SU-DHL-6 (cell line): ENCODE data around the gene HK1.

Experiments
- H2AFZ ChIP-seq: fragments of 200-600 bp; sonication (generic); 2 replicates; pipeline ENCODE4 v1.6.1; 2014; ENCODE audit warnings: low read depth, mild to moderate bottlenecking, moderate library complexity, mixed read lengths, antibody characterized with exemption, low read length; ENCODE audit not compliant: severe bottlenecking
- H3F3A ChIP-seq: fragments of 200-600 bp; shearing (Covaris generic); 2 replicates; pipeline ENCODE4 v1.6.0; 2016; ENCODE audit warnings: antibody characterized with exemption, mild to moderate bottlenecking; ENCODE audit not compliant: insufficient read depth
- H3K27ac ChIP-seq: fragments of 200-600 bp; sonication (generic); 2 replicates; pipeline ENCODE4 v1.5.1; 2016; ENCODE audit warnings: low read depth, mild to moderate bottlenecking, low read length, moderate library complexity, mixed read lengths
- H3K27me3 ChIP-seq: fragments of 200-600 bp; sonication (generic), shearing (Covaris generic); 2 replicates; pipeline ENCODE4 v1.6.0; 2014; ENCODE audit warnings: mild to moderate bottlenecking, low read length
- H3K36me3 ChIP-seq: fragments of 200-600 bp; sonication (generic); 2 replicates; pipeline ENCODE4 v1.6.1; 2014; ENCODE audit warnings: mild to moderate bottlenecking, low read length, mixed read lengths
- H3K4me2 ChIP-seq: fragments of 300-600, 200-600 bp; shearing (Covaris generic), sonication (generic); 2 replicates; pipeline ENCODE4 v1.6.0; 2014; ENCODE audit warnings: low read length, low read depth, mild to moderate bottlenecking; ENCODE audit not compliant: poor library complexity, severe bottlenecking
- H3K4me3 ChIP-seq: fragments of 200-600 bp; sonication (generic); 2 replicates; pipeline ENCODE4 v1.5.1; 2014; ENCODE audit warnings: antibody characterized with exemption, low read length, mild to moderate bottlenecking, mixed read lengths; ENCODE audit not compliant: insufficient read depth, poor library complexity, severe bottlenecking
- H3K79me2 ChIP-seq: fragments of 200-600 bp; sonication (generic); 2 replicates; pipeline ENCODE4 v1.6.1; 2014; ENCODE audit warnings: mild to moderate bottlenecking, low read length, moderate library complexity; ENCODE audit not compliant: insufficient read depth
- H3K9ac ChIP-seq: fragments of 200-600 bp; sonication (generic); 2 replicates; pipeline ENCODE4 v1.7.0; 2014; ENCODE audit warnings: mild to moderate bottlenecking, low read length
- H3K9me2 ChIP-seq: fragments of 200-600 bp; sonication (generic); replicated peaks from 2 replicates; pipeline ENCODE4 v1.6.1; 2014; ENCODE audit warnings: low read length; ENCODE audit not compliant: insufficient read depth
- H3K9me3 ChIP-seq: fragments of 200-600 bp; sonication (generic); 2 replicates; pipeline ENCODE4 v1.6.1; 2014; ENCODE audit warnings: low read length, mixed read lengths; ENCODE audit not compliant: insufficient read depth
- H4K20me1 ChIP-seq: fragments of 200-600 bp; sonication (generic); 2 replicates; pipeline ENCODE4 v1.6.1; 2014; ENCODE audit warnings: low read depth, mild to moderate bottlenecking, antibody characterized with exemption, low read length, moderate library complexity, mixed read lengths
- EZH2phosphoT487 ChIP-seq: fragments of 200-600 bp; sonication (generic), shearing (Covaris generic); conservative IDR thresholded peaks from 2 replicates; pipeline ENCODE4 v1.6.1; 2018; ENCODE audit warnings: mild to moderate bottlenecking, antibody characterized with exemption, low read length, moderate library complexity, mixed read lengths
- TF ChIP-seq, protein P1 (sequence below): fragments of 200-600 bp; sonication (generic); IDR thresholded peaks from one replicate; pipeline ENCODE4 v1.5.1; 2017; ENCODE audit warnings: antibody characterized with exemption, mild to moderate bottlenecking, low read length, moderate library complexity; ENCODE audit not compliant: insufficient read depth, poor library complexity, severe bottlenecking

HK1 gene

DNA sequence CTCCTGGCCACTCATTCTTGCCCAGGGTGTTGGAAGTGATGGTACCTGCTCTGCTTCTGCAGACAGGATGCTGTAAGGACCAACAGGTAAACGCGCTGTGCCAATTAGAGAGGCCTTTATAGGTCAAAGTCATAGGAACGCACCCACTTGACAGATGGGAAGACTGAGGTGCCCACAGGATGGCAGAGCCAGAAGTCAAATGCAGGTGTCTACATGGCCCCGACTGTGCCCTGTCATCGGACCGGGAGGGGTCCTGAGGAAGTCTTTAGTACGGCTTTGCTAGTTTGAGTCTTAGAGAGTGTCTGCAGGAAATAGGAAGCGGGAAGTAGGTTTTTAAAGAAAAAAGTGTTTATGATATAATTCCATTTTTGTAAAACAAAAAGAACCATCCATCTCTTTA lies 57.3 kb downstream of the HK1 start:
- Histone ChIP-seq H3K4me2 (no peak overlapping the region), H3K27ac (no peak overlapping the region), H3K79me2 (peaks cover 5% of the 10 kb centered on the region)

DNA sequence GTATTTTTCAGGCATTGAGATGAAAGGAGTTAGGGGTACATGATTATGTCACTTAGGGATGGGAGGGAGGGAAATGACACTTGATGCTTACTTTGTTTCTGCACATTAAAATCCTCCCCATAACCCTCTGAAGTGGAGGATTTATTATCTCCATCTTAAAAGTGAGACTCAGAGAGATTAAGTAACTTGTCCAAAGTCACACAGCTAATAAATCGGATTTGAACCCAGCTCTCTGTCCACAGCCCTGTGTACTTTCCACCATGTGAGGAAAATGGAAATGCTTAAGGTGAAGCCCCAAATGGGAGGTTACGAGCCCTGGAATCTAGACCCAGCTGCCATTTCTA lies 58.6 kb downstream of the HK1 start:
- Histone ChIP-seq H3K36me3 (no peaks in the 10 kb centered on the region), H3K27ac (no peak overlapping the region), H3K9me3 (no peaks in the 10 kb centered on the region), H3K4me2 (no peak overlapping the region), H4K20me1 (peaks cover 3% of the 10 kb centered on the region; the same call in 1 of the 2 replicates), H3K79me2 (peaks cover 5% of the 10 kb centered on the region), H3K9me2 (no peaks in the 10 kb centered on the region), H3K27me3 (no peaks in the 10 kb centered on the region), H3K4me3 (no peak overlapping the region), H3K9ac (no peak overlapping the region), H2AFZ (no peak overlapping the region), H3F3A (no peaks in the 10 kb centered on the region)
- no peak for TF ChIP-seq EZH2phosphoT487
- TF ChIP-seq, protein P1, sequence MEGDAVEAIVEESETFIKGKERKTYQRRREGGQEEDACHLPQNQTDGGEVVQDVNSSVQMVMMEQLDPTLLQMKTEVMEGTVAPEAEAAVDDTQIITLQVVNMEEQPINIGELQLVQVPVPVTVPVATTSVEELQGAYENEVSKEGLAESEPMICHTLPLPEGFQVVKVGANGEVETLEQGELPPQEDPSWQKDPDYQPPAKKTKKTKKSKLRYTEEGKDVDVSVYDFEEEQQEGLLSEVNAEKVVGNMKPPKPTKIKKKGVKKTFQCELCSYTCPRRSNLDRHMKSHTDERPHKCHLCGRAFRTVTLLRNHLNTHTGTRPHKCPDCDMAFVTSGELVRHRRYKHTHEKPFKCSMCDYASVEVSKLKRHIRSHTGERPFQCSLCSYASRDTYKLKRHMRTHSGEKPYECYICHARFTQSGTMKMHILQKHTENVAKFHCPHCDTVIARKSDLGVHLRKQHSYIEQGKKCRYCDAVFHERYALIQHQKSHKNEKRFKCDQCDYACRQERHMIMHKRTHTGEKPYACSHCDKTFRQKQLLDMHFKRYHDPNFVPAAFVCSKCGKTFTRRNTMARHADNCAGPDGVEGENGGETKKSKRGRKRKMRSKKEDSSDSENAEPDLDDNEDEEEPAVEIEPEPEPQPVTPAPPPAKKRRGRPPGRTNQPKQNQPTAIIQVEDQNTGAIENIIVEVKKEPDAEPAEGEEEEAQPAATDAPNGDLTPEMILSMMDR = no peak

More for the DNA sequence above, 57.3 kb downstream of the HK1 start:
- TF ChIP-seq EZH2phosphoT487 = no peak
- TF ChIP-seq, protein P1 = no peak
- peaks cover 3% of the 10 kb centered on the region; the same call in 1 of the 2 replicates for H4K20me1 ChIP-seq
- H3F3A ChIP-seq = no peaks in the 10 kb centered on the region
- H3K9ac ChIP-seq = no peak overlapping the region
- no peak overlapping the region for H3K4me3 ChIP-seq
- H2AFZ ChIP-seq = no peak overlapping the region
- H3K36me3 ChIP-seq = no peaks in the 10 kb centered on the region
- H3K9me2 ChIP-seq = no peaks in the 10 kb centered on the region
- H3K27me3 ChIP-seq = no peaks in the 10 kb centered on the region
- no peaks in the 10 kb centered on the region for H3K9me3 ChIP-seq

DNA sequence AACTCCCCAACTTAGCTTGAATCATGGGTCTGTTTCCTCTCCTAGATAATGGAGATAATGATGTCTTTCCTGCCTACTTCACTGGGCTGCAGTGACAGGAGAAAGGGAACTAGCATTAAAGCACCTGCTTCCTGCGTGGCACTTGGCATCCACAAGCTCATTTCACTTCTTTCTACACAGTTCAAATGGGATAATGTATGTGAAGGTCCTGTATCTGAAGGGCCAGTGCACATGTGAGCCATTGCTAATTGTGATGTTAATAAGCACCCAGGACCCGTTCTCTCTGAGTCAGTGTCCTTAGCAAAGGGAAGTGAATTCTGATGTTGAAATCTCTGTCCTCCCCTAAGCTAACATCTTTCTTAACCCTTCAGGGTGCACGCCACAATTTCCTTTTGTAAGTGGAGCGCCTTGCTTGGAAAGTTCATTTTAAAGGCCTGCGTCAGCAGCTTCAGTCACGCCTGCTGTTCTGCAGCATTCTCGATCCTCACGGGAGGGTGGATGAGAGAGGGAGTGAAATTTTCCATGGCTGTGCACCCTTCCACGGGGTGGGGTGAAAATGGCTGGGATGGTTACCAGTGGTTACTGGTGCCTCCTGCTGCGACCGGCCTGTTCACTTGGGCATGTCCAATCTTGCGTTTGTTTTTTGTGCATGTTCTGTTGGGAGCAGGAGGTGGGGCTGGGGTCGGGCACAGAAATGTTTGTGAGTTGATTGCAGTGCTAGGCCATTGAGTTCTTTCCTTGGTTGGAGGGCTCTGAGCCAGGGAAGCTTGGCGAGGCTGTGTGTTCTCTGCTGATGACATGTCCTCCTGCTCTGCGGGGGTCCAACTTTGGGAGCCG lies 59.2 kb downstream of the HK1 start:
- no peak overlapping the region for H3K27ac ChIP-seq

More for the DNA sequence above, 59.2 kb downstream of the HK1 start:
- Histone ChIP-seq H3K36me3 (no peaks in the 10 kb centered on the region), H3K9me2 (no peaks in the 10 kb centered on the region), H3K4me3 (no peak overlapping the region), H3K27me3 (no peaks in the 10 kb centered on the region), H3K4me2 (no peak overlapping the region), H3K9ac (no peak overlapping the region), H3K79me2 (peaks cover 5% of the 10 kb centered on the region), H3K9me3 (no peaks in the 10 kb centered on the region), H3F3A (no peaks in the 10 kb centered on the region), H2AFZ (no peak overlapping the region), H4K20me1 (peaks cover 3% of the 10 kb centered on the region; the same call in 1 of the 2 replicates)
- TF ChIP-seq EZH2phosphoT487 = no peak
- TF ChIP-seq, protein P1 = no peak
